Trophoblast cell (in vitro differentiated cells and primary cell): ENCODE results near the gene C1orf226. TPM values are rescaled to one million over a fixed set of nuclear protein-coding genes. Genes with fewer than 3 reads are reported as not detected.

ENCODE experiments used
- DNase-seq, 2 donors: peaks; one replicate each; pipeline ENCODE4 v3.0.0-alpha.2; 2016
- H2AFZ ChIP-seq: 2 replicates; pipeline ENCODE4 v1.6.1; 2013; ENCODE audit warnings: low read length, moderate library complexity, mild to moderate bottlenecking; ENCODE audit not compliant: insufficient read depth, poor library complexity
- H2AK5ac ChIP-seq: 2 replicates; pipeline ENCODE4 v1.6.1; 2013; ENCODE audit warnings: mild to moderate bottlenecking, low read length
- H2BK120ac ChIP-seq: 2 replicates; pipeline ENCODE4 v1.6.1; 2013; ENCODE audit warnings: low read length, mild to moderate bottlenecking, moderate library complexity; ENCODE audit not compliant: insufficient read depth, poor library complexity
- H2BK12ac ChIP-seq: 2 replicates; pipeline ENCODE4 v1.6.1; 2013; ENCODE audit warnings: mild to moderate bottlenecking, low read length, moderate library complexity
- H2BK5ac ChIP-seq: 2 replicates; pipeline ENCODE4 v1.6.1; 2013; ENCODE audit warnings: low read length, low read depth, moderate library complexity, mild to moderate bottlenecking; ENCODE audit not compliant: poor library complexity
- H3K14ac ChIP-seq: 2 replicates; pipeline ENCODE4 v1.6.1; 2013; ENCODE audit warnings: mild to moderate bottlenecking, low read length
- H3K18ac ChIP-seq: 2 replicates; pipeline ENCODE4 v1.6.1; 2013; ENCODE audit warnings: mild to moderate bottlenecking, low read length
- H3K23ac ChIP-seq: 2 replicates; pipeline ENCODE4 v1.6.1; 2013; ENCODE audit warnings: low read length
- H3K27ac ChIP-seq: 2 replicates; pipeline ENCODE4 v1.5.1; 2013; ENCODE audit warnings: low read depth, mild to moderate bottlenecking, inconsistent platforms, low read length, moderate library complexity
- H3K27me3 ChIP-seq: 2 replicates; pipeline ENCODE4 v1.6.1; 2013; ENCODE audit warnings: inconsistent platforms, mild to moderate bottlenecking, low read length, moderate library complexity; ENCODE audit not compliant: insufficient read depth
- H3K36me3 ChIP-seq, 2 experiments: 1 replicate in 1 of 2; 2 replicates in 1 of 2; pipeline ENCODE4 v1.6.1; 2013; ENCODE audit warnings: low read length in 2 of 2, mild to moderate bottlenecking in 2 of 2, moderate library complexity in 1 of 2; ENCODE audit not compliant: insufficient read depth in 2 of 2, control insufficient read depth in 1 of 2
- H3K4ac ChIP-seq: 2 replicates; pipeline ENCODE4 v1.6.1; 2013; ENCODE audit warnings: low read depth, mild to moderate bottlenecking, low read length, moderate library complexity
- H3K4me1 ChIP-seq, 2 experiments: 1 replicate in 1 of 2; 2 replicates in 1 of 2; pipeline ENCODE4 v1.6.1; 2013; ENCODE audit warnings: low read length in 2 of 2, mild to moderate bottlenecking in 2 of 2, moderate library complexity in 1 of 2; ENCODE audit not compliant: insufficient read depth in 2 of 2, control insufficient read depth in 1 of 2
- H3K4me2 ChIP-seq: 2 replicates; pipeline ENCODE4 v1.6.1; 2013; ENCODE audit warnings: inconsistent platforms, mild to moderate bottlenecking, low read length, moderate library complexity
- H3K4me3 ChIP-seq: 2 replicates; pipeline ENCODE4 v1.5.1; 2013; ENCODE audit warnings: mild to moderate bottlenecking, low read depth, low read length, inconsistent platforms
- H3K79me1 ChIP-seq: one replicate; pipeline ENCODE4 v1.6.1; 2013; ENCODE audit warnings: low read length
- H3K79me2 ChIP-seq: 2 replicates; pipeline ENCODE4 v1.6.1; 2013; ENCODE audit warnings: low read length, mild to moderate bottlenecking; ENCODE audit not compliant: control insufficient read depth, insufficient read depth, poor library complexity
- H3K9ac ChIP-seq: 2 replicates; pipeline ENCODE4 v1.6.1; 2013; ENCODE audit warnings: mild to moderate bottlenecking, low read length
- H3K9me3 ChIP-seq: 2 replicates; pipeline ENCODE4 v1.6.1; 2013; ENCODE audit warnings: low read depth, mild to moderate bottlenecking, control low read depth, inconsistent platforms, low read length; ENCODE audit not compliant: insufficient read depth
- H4K12ac ChIP-seq: 2 replicates; pipeline ENCODE4 v1.6.1; 2013; ENCODE audit warnings: low read depth, mild to moderate bottlenecking, low read length, moderate library complexity
- H4K8ac ChIP-seq: 2 replicates; pipeline ENCODE4 v1.6.1; 2013; ENCODE audit warnings: low read depth, mild to moderate bottlenecking, low read length, moderate library complexity
- H4K91ac ChIP-seq: one replicate; pipeline ENCODE4 v1.6.1; 2013; ENCODE audit warnings: low read depth, mild to moderate bottlenecking, low read length, moderate library complexity
- WGBS: extraction: QIAGEN DNeasy Blood & Tissue Kit; methylation state at CpG from one replicate; pipeline ENCODE4 v1.1.7; 2013; ENCODE audit warnings: missing lambda C conversion rate; ENCODE audit not compliant: insufficient read length, insufficient coverage; ENCODE audit errors: extremely low coverage; 5-methylcytosine and 5-hydroxymethylcytosine counted together
- polyA plus RNA-seq: library from polyadenylated mRNA; stranded (reverse); fragments of 200-250 nt; gene quantifications from 2 replicates; pipeline ENCODE4 v1.2.3, GENCODE V29; 2013

The C1orf226 gene, protein sequence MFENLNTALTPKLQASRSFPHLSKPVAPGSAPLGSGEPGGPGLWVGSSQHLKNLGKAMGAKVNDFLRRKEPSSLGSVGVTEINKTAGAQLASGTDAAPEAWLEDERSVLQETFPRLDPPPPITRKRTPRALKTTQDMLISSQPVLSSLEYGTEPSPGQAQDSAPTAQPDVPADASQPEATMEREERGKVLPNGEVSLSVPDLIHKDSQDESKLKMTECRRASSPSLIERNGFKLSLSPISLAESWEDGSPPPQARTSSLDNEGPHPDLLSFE
- polyA plus RNA-seq = 4.0 and 4.6 TPM in 2 replicates

DNA sequence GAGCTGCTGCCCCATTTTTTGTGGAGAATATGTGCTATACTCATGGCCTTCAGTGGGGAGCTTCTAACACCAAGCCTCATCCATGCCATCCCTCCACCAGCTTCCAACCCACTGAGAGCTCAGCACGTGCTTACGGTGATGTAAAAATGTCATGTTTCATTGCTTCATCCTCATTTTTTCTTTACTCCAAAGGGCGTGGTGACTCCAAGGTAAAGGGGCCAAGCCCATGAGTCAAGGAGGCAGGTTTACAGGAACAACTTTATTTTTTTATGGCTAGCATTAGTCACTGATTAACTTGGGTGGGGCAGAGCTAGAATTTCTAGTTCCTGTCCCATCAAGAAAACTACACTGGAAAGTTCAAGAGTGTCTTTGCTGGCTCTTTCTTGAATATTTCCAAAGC is at the start of gene C1orf226:
C1orf226 (plus strand) TSS at position 346 of the 400 bp plus-strand sequence. CDS start 174 bp downstream, outside the sequence.
- Histone ChIP-seq H3K23ac (no peak within 1 kb of the TSS), H3K4ac (no peak within 1 kb of the TSS), H3K36me3 (peaks cover 0 to 6% of the 10 kb centered on the region in 2 experiments), H4K91ac (no peak within 1 kb of the TSS), H3K27ac (no peak within 1 kb of the TSS), H3K27me3 (no peaks in the 10 kb centered on the region), H3K79me1 (no peaks in the 10 kb centered on the region), H2AK5ac (no peak within 1 kb of the TSS), H2BK12ac (no peak within 1 kb of the TSS), H3K18ac (no peak within 1 kb of the TSS), H2BK120ac (no peak within 1 kb of the TSS), H3K4me1 (no peaks in the 10 kb centered on the region), H2BK5ac (no peak within 1 kb of the TSS), H3K4me3 (no peak within 1 kb of the TSS), H4K8ac (no peak within 1 kb of the TSS), H3K4me2 (no peak within 1 kb of the TSS), H3K9ac (no peak within 1 kb of the TSS), H4K12ac (no peak within 1 kb of the TSS), H3K79me2 (no peaks in the 10 kb centered on the region), H2AFZ (no peak within 1 kb of the TSS), H3K9me3 (no peaks in the 10 kb centered on the region), H3K14ac (no peak within 1 kb of the TSS)
- WGBS = no CpG with 5 or more reads among the region's 3 CpGs
- DNase-seq = peak; percentile 65 to 79

DNA sequence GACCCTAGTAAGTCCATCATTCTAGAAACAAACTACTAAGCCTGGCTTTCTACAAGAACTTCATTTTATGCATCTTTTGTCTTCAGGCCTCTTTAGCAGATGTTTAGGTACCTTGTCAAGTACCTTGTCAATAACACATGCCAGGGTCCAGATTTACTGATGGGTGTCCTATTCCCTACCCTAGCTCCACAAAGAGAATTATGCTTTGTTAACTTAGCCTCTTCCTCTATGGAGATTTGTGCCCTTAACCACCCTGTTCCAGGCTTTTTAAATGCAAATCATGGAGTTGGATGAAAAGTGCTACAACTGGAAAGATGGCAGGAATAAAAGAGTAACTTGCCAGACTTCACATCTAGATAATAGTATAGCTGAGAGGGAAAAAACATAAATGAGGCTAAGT is 47.5 kb upstream of the C1orf226 start:
- Histone ChIP-seq H2BK12ac (no peak overlapping the region), H3K79me1 (no peaks in the 10 kb centered on the region), H4K8ac (no peak overlapping the region), H3K79me2 (no peaks in the 10 kb centered on the region), H3K9ac (no peak overlapping the region), H3K27ac (no peak overlapping the region), H3K4me3 (no peak overlapping the region), H3K4ac (no peak overlapping the region), H3K9me3 (no peaks in the 10 kb centered on the region), H3K4me1 (no peaks in the 10 kb centered on the region), H3K4me2 (no peak overlapping the region), H3K23ac (no peak overlapping the region), H4K91ac (no peak overlapping the region), H2BK5ac (no peak overlapping the region), H2AFZ (no peak overlapping the region), H3K14ac (no peak overlapping the region), H2BK120ac (no peak overlapping the region), H3K27me3 (no peaks in the 10 kb centered on the region), H3K36me3 (no peaks in the 10 kb centered on the region), H3K18ac (no peak overlapping the region), H4K12ac (no peak overlapping the region), H2AK5ac (no peak overlapping the region)
- no peak for DNase-seq

DNA sequence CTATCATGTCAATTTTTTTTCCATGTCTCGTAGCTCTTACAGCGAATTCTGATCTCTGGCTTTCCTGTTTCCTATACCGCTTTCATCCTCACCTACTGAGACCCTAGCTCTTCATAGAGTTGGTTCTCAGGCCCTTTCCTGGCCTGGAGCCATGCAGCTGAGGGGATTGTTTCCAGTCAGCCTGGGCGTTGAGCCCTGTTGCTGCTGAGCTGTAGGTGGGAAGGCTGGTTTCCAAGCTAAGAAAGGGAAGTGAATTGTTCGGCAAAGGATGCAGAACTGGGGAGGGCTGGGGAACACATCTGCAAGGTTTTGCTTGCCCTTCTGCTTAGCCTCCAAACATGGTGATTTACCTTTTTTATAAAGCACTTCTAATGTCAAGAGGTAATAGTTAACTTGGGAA is 46.4 kb upstream of the C1orf226 start:
- H3K4me1 ChIP-seq = no peaks in the 10 kb centered on the region
- H3K79me2 ChIP-seq = no peaks in the 10 kb centered on the region

DNA sequence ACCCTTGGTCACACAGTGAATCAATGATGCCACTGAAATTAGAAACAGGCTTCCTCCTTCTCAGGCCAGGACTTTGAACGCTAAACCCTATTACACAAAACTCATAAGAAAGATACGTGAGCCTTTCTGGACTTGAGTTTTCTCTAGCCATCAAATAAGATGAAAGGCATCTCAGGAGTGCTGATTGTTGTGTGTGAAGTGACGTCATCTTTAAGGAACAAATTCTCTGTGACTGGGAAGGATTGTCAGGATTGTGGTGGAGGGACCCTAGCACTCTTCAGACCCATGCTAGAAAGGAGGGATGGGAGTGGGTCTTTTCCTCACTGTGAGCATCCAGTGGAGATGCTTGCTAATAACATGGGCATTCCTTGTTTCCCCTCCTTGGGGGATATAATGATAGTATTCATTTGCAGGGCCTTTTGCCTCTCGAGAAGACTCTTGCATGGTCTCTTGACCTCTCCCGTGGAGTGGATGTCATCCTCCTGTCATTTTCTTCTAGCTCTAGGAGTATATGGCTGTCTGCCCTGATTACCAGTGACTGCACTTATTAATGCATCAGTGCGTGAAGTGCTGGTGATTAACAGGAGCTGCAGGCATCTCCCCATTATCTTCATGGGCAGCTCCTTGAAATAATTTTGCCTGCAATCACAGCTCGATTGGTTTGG is 44.8 kb upstream of the C1orf226 start:
- Histone ChIP-seq H3K4me2 (no peak overlapping the region), H4K8ac (no peak overlapping the region), H3K79me1 (no peaks in the 10 kb centered on the region), H3K14ac (no peak overlapping the region), H3K4me3 (no peak overlapping the region), H2AK5ac (no peak overlapping the region), H4K12ac (no peak overlapping the region), H4K91ac (no peak overlapping the region), H2BK120ac (no peak overlapping the region), H2AFZ (no peak overlapping the region), H2BK12ac (no peak overlapping the region), H3K23ac (no peak overlapping the region), H3K18ac (no peak overlapping the region), H3K36me3 (no peaks in the 10 kb centered on the region), H3K4me1 (no peaks in the 10 kb centered on the region), H3K79me2 (no peaks in the 10 kb centered on the region), H3K9me3 (no peaks in the 10 kb centered on the region), H3K27ac (no peak overlapping the region), H3K9ac (no peak overlapping the region), H3K27me3 (no peaks in the 10 kb centered on the region), H3K4ac (no peak overlapping the region), H2BK5ac (no peak overlapping the region)
- DNase-seq = no peak
- no CpG with 5 or more reads among the region's 7 CpGs for WGBS

More for the DNA sequence above, 46.4 kb upstream of the C1orf226 start:
- Histone ChIP-seq H2BK12ac (no peak overlapping the region), H3K14ac (no peak overlapping the region), H3K79me1 (no peaks in the 10 kb centered on the region), H2AK5ac (no peak overlapping the region), H4K12ac (no peak overlapping the region), H3K9me3 (no peaks in the 10 kb centered on the region), H4K91ac (no peak overlapping the region), H3K4ac (no peak overlapping the region), H3K4me2 (no peak overlapping the region), H2AFZ (no peak overlapping the region), H3K4me3 (no peak overlapping the region), H3K9ac (no peak overlapping the region), H3K27ac (no peak overlapping the region), H2BK5ac (no peak overlapping the region), H3K18ac (no peak overlapping the region), H3K23ac (no peak overlapping the region), H2BK120ac (no peak overlapping the region), H3K36me3 (no peaks in the 10 kb centered on the region), H4K8ac (no peak overlapping the region), H3K27me3 (no peaks in the 10 kb centered on the region)
- no peak for DNase-seq
- WGBS = no CpG with 5 or more reads among the region's 5 CpGs
